Panc1 (cell line): ENCODE measurements around the gene SLC10A7. TPM values are rescaled to one million over a fixed set of nuclear protein-coding genes. Genes with fewer than 3 reads are reported as not detected.

Source experiments
- ATAC-seq: fragments of 200-7000 bp; cut with Tn5 transposase; 2 replicates; pipeline ENCODE4 v1.9.1; 2020; ENCODE audit warnings: mild to moderate bottlenecking, moderate library complexity
- BruUV-seq: library from RNA; stranded (reverse); fragments of 400-500 nt; replicated peaks from 2 replicates; lab custom pipeline; 2021; lab: Mats Ljungman, UMichigan
- CTCF ChIA-PET: fragments of 300-600 bp; sonication (Branson Sonifier 250); formaldehyde crosslinking; loops from one replicate; lab custom pipeline; 2022; ENCODE audit warnings: antibody characterized with exemption; lab: Charles Lee
- POLR2A ChIA-PET: fragments of 300-600 bp; sonication (Branson Sonifier 250); formaldehyde crosslinking; loops from one replicate; lab custom pipeline; 2022; ENCODE audit warnings: antibody characterized with exemption; lab: Charles Lee
- DNase-seq: peaks from one replicate; pipeline ENCODE4 v3.0.0-alpha.2; 2010; ENCODE audit warnings: low read depth, low spot score
- H3K27ac ChIP-seq: 2 replicates; pipeline ENCODE4 v1.5.1; 2011; ENCODE audit warnings: mild to moderate bottlenecking, low read length, inconsistent platforms
- H3K27me3 ChIP-seq: fragments of 200-500 bp; sonication (Bioruptor generic); 2 replicates; pipeline ENCODE4 v1.6.0; 2014; ENCODE audit warnings: low read length, inconsistent platforms; ENCODE audit not compliant: control insufficient read depth, insufficient read depth
- H3K36me3 ChIP-seq: fragments of 200-500 bp; sonication (Bioruptor generic); 2 replicates; pipeline ENCODE4 v1.5.1; 2014; ENCODE audit warnings: inconsistent platforms, mild to moderate bottlenecking, low read length, moderate library complexity; ENCODE audit not compliant: control insufficient read depth, insufficient read depth
- H3K4me1 ChIP-seq: 2 replicates; pipeline ENCODE4 v1.5.1; 2011; ENCODE audit warnings: inconsistent platforms, mild to moderate bottlenecking, low read length, moderate library complexity; ENCODE audit not compliant: control insufficient read depth, insufficient read depth
- H3K4me3 ChIP-seq, 2 experiments: 2 replicates each; pipeline ENCODE4 v1.5.1; 2011 to 2012; ENCODE audit warnings: low read depth in 2 of 2, low read length in 2 of 2, mild to moderate bottlenecking in 2 of 2, inconsistent platforms in 1 of 2, moderate library complexity in 1 of 2
- H3K9me3 ChIP-seq: fragments of 200-500 bp; sonication (Bioruptor generic); 2 replicates; pipeline ENCODE4 v1.5.1; 2014; ENCODE audit warnings: low read depth, mild to moderate bottlenecking, inconsistent platforms, low read length, moderate library complexity; ENCODE audit not compliant: control insufficient read depth, insufficient read depth
- POLR2AphosphoS5 ChIP-seq: IDR thresholded peaks from 2 replicates; pipeline ENCODE4 v1.6.1; 2012; ENCODE audit warnings: mild to moderate bottlenecking, low read depth, low read length, moderate library complexity
- SIN3A ChIP-seq: IDR thresholded peaks from 2 replicates; pipeline ENCODE4 v1.6.1; 2012; ENCODE audit warnings: low read depth, mild to moderate bottlenecking, low read length, moderate library complexity, borderline replicate concordance; ENCODE audit not compliant: insufficient read depth
- TCF7L2 ChIP-seq: IDR thresholded peaks from 2 replicates; pipeline ENCODE4 v1.6.1; 2011; ENCODE audit warnings: mild to moderate bottlenecking, low read depth, low read length, inconsistent platforms
- in situ Hi-C: cut with HindIII; loops from 2 replicates; pipeline ENCODE4 v1.10.0; 2016; ENCODE audit warnings: low sequenced_read_pairs, low pct_unique_long_range_greater_than_20kb
- intact Hi-C: fragments of 100-400 bp; cut with micrococcal nuclease; formaldehyde crosslinking; loops from one replicate; pipeline ENCODE4 v1.10.0; 2022; ENCODE audit not compliant: unreplicated experiment
- total RNA-seq: library from RNA; stranded (reverse); gene quantifications from one replicate; pipeline ENCODE4 v1.2.1, GENCODE V29; 2021; ENCODE audit not compliant: unreplicated experiment
- TF ChIP-seq, protein P1 (sequence below), 2 experiments: IDR thresholded peaks; 2 replicates each; pipeline ENCODE4 v1.6.1; 2011 to 2012; ENCODE audit warnings: low read depth in 2 of 2, control low read depth in 1 of 2, low read length in 1 of 2, mild to moderate bottlenecking in 1 of 2, moderate library complexity in 1 of 2; ENCODE audit not compliant: insufficient read depth in 1 of 2
- TF ChIP-seq, protein P2 (sequence below): fragments of 450-650 bp; IDR thresholded peaks from 2 replicates; pipeline ENCODE4 v1.5.1; 2017; ENCODE audit warnings: mild to moderate bottlenecking

Gene SLC10A7
- total RNA-seq, 1 experiment from 2014 or later, result 1.5 TPM

DNA sequence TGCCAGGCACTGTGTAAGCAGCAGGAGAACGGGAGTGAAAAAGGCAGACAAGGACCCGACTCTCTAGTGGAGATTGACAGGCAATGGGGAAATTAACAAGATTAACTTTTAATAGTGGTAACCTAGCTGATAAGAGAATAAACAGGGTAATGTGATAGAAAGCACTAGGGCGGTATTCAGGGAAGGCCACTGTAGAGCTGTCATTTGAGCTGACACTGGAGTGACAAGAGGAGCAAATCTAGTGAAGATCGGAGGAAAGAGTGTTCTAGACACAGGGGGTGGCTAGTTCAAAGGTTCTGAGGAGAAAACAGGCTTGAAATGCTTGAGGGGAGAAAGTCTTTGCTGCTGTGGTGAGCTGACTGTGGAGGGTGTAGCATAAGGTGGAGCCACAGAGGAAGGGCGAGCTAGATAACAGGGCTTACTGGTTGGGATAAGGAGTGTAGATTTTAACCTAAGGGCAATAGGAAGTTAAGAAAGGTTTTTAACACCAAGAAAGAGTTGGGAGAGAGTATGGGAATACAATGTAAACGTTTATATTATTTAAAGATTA lies 122.8 kb downstream of the SLC10A7 start:
- in situ Hi-C loops (no loop called here), intact Hi-C loops (no loop called here)
- Histone ChIP-seq H3K4me1 (no peaks in the 10 kb centered on the region), H3K36me3 (no peaks in the 10 kb centered on the region), H3K27me3 (no peaks in the 10 kb centered on the region), H3K4me3 (no peak overlapping the region), H3K27ac (no peak overlapping the region), H3K9me3 (no peaks in the 10 kb centered on the region)
- no peak for ATAC-seq
- DNase-seq, result no peak
- TF ChIP-seq SIN3A (no peak), POLR2AphosphoS5 (no peak), TCF7L2 (no peak)
- TF ChIP-seq, protein P1, sequence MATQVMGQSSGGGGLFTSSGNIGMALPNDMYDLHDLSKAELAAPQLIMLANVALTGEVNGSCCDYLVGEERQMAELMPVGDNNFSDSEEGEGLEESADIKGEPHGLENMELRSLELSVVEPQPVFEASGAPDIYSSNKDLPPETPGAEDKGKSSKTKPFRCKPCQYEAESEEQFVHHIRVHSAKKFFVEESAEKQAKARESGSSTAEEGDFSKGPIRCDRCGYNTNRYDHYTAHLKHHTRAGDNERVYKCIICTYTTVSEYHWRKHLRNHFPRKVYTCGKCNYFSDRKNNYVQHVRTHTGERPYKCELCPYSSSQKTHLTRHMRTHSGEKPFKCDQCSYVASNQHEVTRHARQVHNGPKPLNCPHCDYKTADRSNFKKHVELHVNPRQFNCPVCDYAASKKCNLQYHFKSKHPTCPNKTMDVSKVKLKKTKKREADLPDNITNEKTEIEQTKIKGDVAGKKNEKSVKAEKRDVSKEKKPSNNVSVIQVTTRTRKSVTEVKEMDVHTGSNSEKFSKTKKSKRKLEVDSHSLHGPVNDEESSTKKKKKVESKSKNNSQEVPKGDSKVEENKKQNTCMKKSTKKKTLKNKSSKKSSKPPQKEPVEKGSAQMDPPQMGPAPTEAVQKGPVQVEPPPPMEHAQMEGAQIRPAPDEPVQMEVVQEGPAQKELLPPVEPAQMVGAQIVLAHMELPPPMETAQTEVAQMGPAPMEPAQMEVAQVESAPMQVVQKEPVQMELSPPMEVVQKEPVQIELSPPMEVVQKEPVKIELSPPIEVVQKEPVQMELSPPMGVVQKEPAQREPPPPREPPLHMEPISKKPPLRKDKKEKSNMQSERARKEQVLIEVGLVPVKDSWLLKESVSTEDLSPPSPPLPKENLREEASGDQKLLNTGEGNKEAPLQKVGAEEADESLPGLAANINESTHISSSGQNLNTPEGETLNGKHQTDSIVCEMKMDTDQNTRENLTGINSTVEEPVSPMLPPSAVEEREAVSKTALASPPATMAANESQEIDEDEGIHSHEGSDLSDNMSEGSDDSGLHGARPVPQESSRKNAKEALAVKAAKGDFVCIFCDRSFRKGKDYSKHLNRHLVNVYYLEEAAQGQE (IDR thresholded peaks at IDR 0.05; ENCODE audit: insufficient read depth in 1 of 2, low read depth in 2 of 2, low read length in 1 of 2), result no peak
- TF ChIP-seq, protein P2, sequence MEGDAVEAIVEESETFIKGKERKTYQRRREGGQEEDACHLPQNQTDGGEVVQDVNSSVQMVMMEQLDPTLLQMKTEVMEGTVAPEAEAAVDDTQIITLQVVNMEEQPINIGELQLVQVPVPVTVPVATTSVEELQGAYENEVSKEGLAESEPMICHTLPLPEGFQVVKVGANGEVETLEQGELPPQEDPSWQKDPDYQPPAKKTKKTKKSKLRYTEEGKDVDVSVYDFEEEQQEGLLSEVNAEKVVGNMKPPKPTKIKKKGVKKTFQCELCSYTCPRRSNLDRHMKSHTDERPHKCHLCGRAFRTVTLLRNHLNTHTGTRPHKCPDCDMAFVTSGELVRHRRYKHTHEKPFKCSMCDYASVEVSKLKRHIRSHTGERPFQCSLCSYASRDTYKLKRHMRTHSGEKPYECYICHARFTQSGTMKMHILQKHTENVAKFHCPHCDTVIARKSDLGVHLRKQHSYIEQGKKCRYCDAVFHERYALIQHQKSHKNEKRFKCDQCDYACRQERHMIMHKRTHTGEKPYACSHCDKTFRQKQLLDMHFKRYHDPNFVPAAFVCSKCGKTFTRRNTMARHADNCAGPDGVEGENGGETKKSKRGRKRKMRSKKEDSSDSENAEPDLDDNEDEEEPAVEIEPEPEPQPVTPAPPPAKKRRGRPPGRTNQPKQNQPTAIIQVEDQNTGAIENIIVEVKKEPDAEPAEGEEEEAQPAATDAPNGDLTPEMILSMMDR, result no peak
- ChIA-PET POLR2A (no interaction called here), CTCF (no interaction called here)
- no TSS peak for BruUV-seq

DNA sequence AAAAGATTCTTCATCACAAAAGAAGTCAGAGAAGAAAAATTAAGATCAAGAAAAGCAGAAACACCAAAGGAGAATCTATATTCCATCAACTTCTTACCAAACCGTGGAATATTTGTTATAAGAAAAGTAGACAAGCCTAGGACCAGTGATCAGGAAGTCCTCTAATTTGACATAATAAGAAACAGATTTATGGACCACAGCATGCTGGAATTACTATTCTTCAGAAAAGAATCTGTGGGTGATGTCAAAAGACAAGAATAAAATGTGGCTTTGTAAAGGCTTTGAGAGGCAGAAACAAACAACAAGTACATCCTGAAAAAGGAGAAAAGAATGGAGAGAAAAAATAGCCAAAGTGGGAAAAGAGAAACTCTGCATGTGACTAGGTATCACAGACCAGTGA lies 123.3 kb downstream of the SLC10A7 start:
- no peaks in the 10 kb centered on the region for H3K9me3 ChIP-seq
- no peaks in the 10 kb centered on the region for H3K36me3 ChIP-seq
- no peak for DNase-seq
- no peak overlapping the region for H3K27ac ChIP-seq
- no TSS peak for BruUV-seq
- H3K27me3 ChIP-seq, result no peaks in the 10 kb centered on the region
- POLR2A ChIA-PET, result no interaction called here
- in situ Hi-C loops (no loop called here), intact Hi-C loops (no loop called here)
- H3K4me3 ChIP-seq, result no peak overlapping the region
- no peak for ATAC-seq
- no peaks in the 10 kb centered on the region for H3K4me1 ChIP-seq
- CTCF ChIA-PET, result no interaction called here
- TF ChIP-seq TCF7L2 (no peak), SIN3A (no peak), POLR2AphosphoS5 (no peak)
- TF ChIP-seq, protein P2, result no peak
- TF ChIP-seq, protein P1 (IDR thresholded peaks at IDR 0.05; ENCODE audit: insufficient read depth in 1 of 2, low read depth in 2 of 2, low read length in 1 of 2), result no peak
